HepG2 (cell line): Measurements from ENCODE around the gene GPR15LG. TPM values are rescaled to one million over a fixed set of nuclear protein-coding genes. Genes with fewer than 3 reads are reported as not detected.

Experiments used
- ATAC-seq: fragments of 200-7000 bp; cut with Tn5 transposase; 3 replicates; pipeline ENCODE4 v1.9.1; 2020; ENCODE audit warnings: mild to moderate bottlenecking, moderate library complexity
- BruUV-seq: library from RNA; stranded (reverse); fragments of 400-500 nt; replicated peaks from 2 replicates; lab custom pipeline; 2021; lab: Mats Ljungman, UMichigan
- CTCF ChIA-PET: fragments of 300-600 bp; formaldehyde crosslinking; extraction: SDS; loops from one replicate; lab custom pipeline; 2021; ENCODE audit warnings: low total read pairs, inconsistent platforms, low intra/inter-chr PET ratio; lab: Yijun Ruan, JAX
- POLR2A ChIA-PET: fragments of 350-600 bp; sonication (Branson Sonifier 250); formaldehyde crosslinking; loops from one replicate; lab custom pipeline; 2020; ENCODE audit warnings: antibody characterized with exemption, inconsistent platforms; lab: Yijun Ruan, JAX
- DNase-seq: peaks from one replicate; pipeline ENCODE4 v3.0.0-alpha.2; 2015; ENCODE audit warnings: low spot score
- FAIRE-seq: peaks from 3 replicates; lab custom pipeline; 2011; peaks lifted over from hg19 to GRCh38; lab: Jason Lieb, UNC
- H2AFZ ChIP-seq: one replicate; pipeline ENCODE4 v1.6.1; 2011; ENCODE audit warnings: low read length, inconsistent platforms
- H3K27ac ChIP-seq: fragments of 300-600 bp; 3 replicates; pipeline ENCODE4 v1.8.0; 2011; ENCODE audit warnings: mixed run types, mild to moderate bottlenecking, mixed read lengths, low read length, inconsistent platforms; ENCODE audit not compliant: insufficient read depth; ENCODE audit errors: extremely low read length
- H3K27me3 ChIP-seq, 2 experiments: fragments of 200-600 bp in 1 of 2; 2 replicates in 1 of 2; 3 replicates in 1 of 2; pipeline versions ENCODE4 v1.6.0 to v1.8.0; 2011; ENCODE audit warnings: low read length in 2 of 2, mild to moderate bottlenecking in 2 of 2, moderate library complexity in 2 of 2, inconsistent platforms in 1 of 2; ENCODE audit not compliant: insufficient read depth in 2 of 2, control insufficient read depth in 1 of 2
- H3K36me3 ChIP-seq, 2 experiments: fragments of 200-600 bp in 1 of 2; replicated peaks in 1 of 2; 2 replicates in 1 of 2; 3 replicates in 1 of 2; pipeline versions ENCODE4 v1.5.1 to v1.8.0; 2011; ENCODE audit warnings: low read length in 2 of 2, inconsistent platforms in 1 of 2; ENCODE audit not compliant: insufficient read depth in 2 of 2, control insufficient read depth in 1 of 2
- H3K4me1 ChIP-seq: 2 replicates; pipeline ENCODE4 v1.5.1; 2012; ENCODE audit warnings: low read length, inconsistent platforms; ENCODE audit not compliant: insufficient read depth
- H3K4me2 ChIP-seq: 2 replicates; pipeline ENCODE4 v1.6.0; 2011; ENCODE audit warnings: low read depth, low read length, inconsistent platforms
- H3K4me3 ChIP-seq, 3 experiments: fragments of 200-600 bp in 1 of 3; sonication (generic), shearing (Covaris generic) in 1 of 3; replicated peaks in 1 of 3; 2 replicates each; pipeline ENCODE4 v1.5.1; 2011 to 2016; ENCODE audit warnings: low read length in 3 of 3, inconsistent platforms in 2 of 3, low read depth in 2 of 3, mild to moderate bottlenecking in 2 of 3, control low read depth in 1 of 3, mixed read lengths in 1 of 3; ENCODE audit not compliant: insufficient read depth in 1 of 3
- H3K79me2 ChIP-seq: one replicate; pipeline ENCODE4 v1.6.1; 2011; ENCODE audit warnings: low read length, inconsistent platforms; ENCODE audit not compliant: insufficient read depth
- H3K9ac ChIP-seq: 2 replicates; pipeline ENCODE4 v1.6.0; 2011; ENCODE audit warnings: mild to moderate bottlenecking, low read depth, low read length, inconsistent platforms; ENCODE audit not compliant: insufficient read depth
- H3K9me3 ChIP-seq: 2 replicates; pipeline ENCODE4 v1.5.1; 2012; ENCODE audit warnings: mild to moderate bottlenecking, low read length
- H4K20me1 ChIP-seq: 2 replicates; pipeline ENCODE4 v1.6.0; 2011; ENCODE audit warnings: inconsistent platforms, mild to moderate bottlenecking, low read length, moderate library complexity; ENCODE audit not compliant: insufficient read depth
- KDM3A ChIP-seq: IDR thresholded peaks from 2 replicates; pipeline ENCODE4 v1.6.1; 2018; ENCODE audit warnings: low read depth, missing compliant biosample characterization
- KMT2A ChIP-seq: sonication (generic); formaldehyde crosslinking; IDR thresholded peaks from 2 replicates; pipeline ENCODE4 v1.4.0; 2020; ENCODE audit warnings: missing genetic modification reagents
- RAD21 ChIP-seq: fragments of 450-650 bp; formaldehyde crosslinking; IDR thresholded peaks from 2 replicates; pipeline ENCODE4 v1.5.0; 2020; ENCODE audit warnings: mild to moderate bottlenecking
- ZBTB14 ChIP-seq: sonication (generic); formaldehyde crosslinking; IDR thresholded peaks from 2 replicates; pipeline ENCODE4 v1.4.0; 2020; ENCODE audit warnings: missing genetic modification reagents
- ZNF12 ChIP-seq: sonication (generic); formaldehyde crosslinking; IDR thresholded peaks from 2 replicates; pipeline ENCODE4 v1.5.0; 2020; ENCODE audit warnings: missing genetic modification reagents
- ZNF609 ChIP-seq: sonication (generic); formaldehyde crosslinking; IDR thresholded peaks from 2 replicates; pipeline ENCODE4 v1.4.0; 2020; ENCODE audit warnings: mild to moderate bottlenecking, missing genetic modification reagents, borderline replicate concordance
- WGBS: methylation state at CpG from one replicate; pipeline ENCODE4 v1.1.6; 2017; ENCODE audit warnings: low lambda C conversion rate; 5-methylcytosine and 5-hydroxymethylcytosine counted together
- in situ Hi-C: cut with HindIII; loops from 2 replicates; pipeline ENCODE4 v1.10.0; 2017; ENCODE audit warnings: low pct_unique_long_range_greater_than_20kb; ENCODE audit not compliant: extremely low pct_ligation_motif_present
- intact Hi-C: fragments of 100-400 bp; cut with micrococcal nuclease; formaldehyde crosslinking; loops from one replicate; pipeline ENCODE4 v1.10.0; 2022; ENCODE audit not compliant: unreplicated experiment
- polyA plus RNA-seq, 8 experiments: library from polyadenylated mRNA; depleted of rRNA in 3 of 8; stranded (reverse) in 7 of 8; unstranded in 1 of 8; fragments of >200 nt; fragmentation: Illumina TruSeq in 4 of 8; extraction: Trizol in 4 of 8; gene quantifications; 2 replicates each; pipeline versions ENCODE4 v1.2.1 to v1.2.3, GENCODE V29; 2011 to 2016; ENCODE audit warnings: low read depth in 4 of 8, missing spikeins in 1 of 8, mixed read lengths in 1 of 8; ENCODE audit not compliant: insufficient read depth in 1 of 8
- total RNA-seq, 5 experiments: library from RNA; depleted of rRNA; stranded (reverse); fragments of >200 nt; fragmentation: Illumina TruSeq; extraction: Trizol; gene quantifications; 2 replicates each; pipeline ENCODE4 v1.2.3, GENCODE V29; 2016; ENCODE audit warnings: low read depth in 1 of 5

GPR15LG gene
- total and polyA plus RNA-seq, 2 of the 13 experiments (the other 11 are each of a cell fraction or from before 2014, with no cell fraction given), result not detected

GRCh38 chr10:84193846-84194423 is 20.3 kb downstream of the GPR15LG start:
- H3K9ac ChIP-seq, result no peak overlapping the region
- 0 out of 2 replicates have a peak overlapping the region, but pooled peaks have one; percentile 23 for H3K4me2 ChIP-seq
- DNase-seq, result no peak
- H3K79me2 ChIP-seq, result no peaks in the 10 kb centered on the region
- H4K20me1 ChIP-seq, result no peaks in the 10 kb centered on the region
- BruUV-seq, result no TSS peak
- H3K4me3 ChIP-seq, result peak overlapping the region in 1 of 3 experiments; percentile 28; a peak in 1 of 6 replicates
- intact Hi-C loops, result no loop called here
- H3K27me3 ChIP-seq, result peaks cover 10 to 63% of the 10 kb centered on the region in 2 experiments
- CTCF ChIA-PET, result no interaction called here
- POLR2A ChIA-PET, result no interaction called here
- no peak overlapping the region for H2AFZ ChIP-seq
- no peak overlapping the region for H3K27ac ChIP-seq
- WGBS, result 50% methylated on average over 5 of the region's 5 CpGs
- no peak for ATAC-seq
- H3K9me3 ChIP-seq, result no peaks in the 10 kb centered on the region
- no peaks in the 10 kb centered on the region for H3K4me1 ChIP-seq
- in situ Hi-C loops, result no loop called here
- H3K36me3 ChIP-seq, result no peaks in the 10 kb centered on the region
- TF ChIP-seq KDM3A (no peak), KMT2A (no peak), ZNF12 (CRISPR knock-in tag) (no peak), RAD21 (CRISPR knock-in tag) (no peak), ZBTB14 (CRISPR knock-in tag) (no peak), ZNF609 (no peak)
- no peak for FAIRE-seq
